VCaP (cell line): ENCODE measurements around the gene KRTAP5-4.
"Not testable (repeated sequence)": the region's sequence is repeated elsewhere in the genome, so short reads cannot be mapped to it uniquely, and the experiment has no call there.

Source experiments
- H3K27ac ChIP-seq: fragments of 450-650 bp; 2 replicates; pipeline ENCODE4 v1.5.1; 2017
- CTCF ChIP-seq: fragments of 450-650 bp; conservative IDR thresholded peaks from 2 replicates; pipeline ENCODE4 v1.5.1; 2017; ENCODE audit warnings: mild to moderate bottlenecking, moderate library complexity

Gene KRTAP5-4

GRCh38 chr11:1598816-1599215 lies 23.1 kb downstream of the KRTAP5-4 start:
- no peak for TF ChIP-seq CTCF
- no peak overlapping the region for H3K27ac ChIP-seq

- not testable (repeated sequence) for H3K27ac ChIP-seq
These were observed 23.5 kb downstream of the KRTAP5-4 start for GRCh38 chr11:1598406-1598805.

- H3K27ac ChIP-seq, result no peak within 1 kb of the TSS
- TF ChIP-seq CTCF, result no peak
These were observed 24.0 kb downstream of the KRTAP5-4 start, which contains the start of gene KRTAP5-2 for GRCh38 chr11:1597994-1598380. Gene KRTAP5-2 (minus strand): TSS chr11:1598294. CDS start chr11:1598250, 44 bp downstream.

GRCh38 chr11:1597331-1597993 lies 24.5 kb downstream of the KRTAP5-4 start:
- TF ChIP-seq CTCF, result no peak
- no peak overlapping the region for H3K27ac ChIP-seq

- not testable (repeated sequence) for H3K27ac ChIP-seq
These were observed 25.3 kb downstream of the KRTAP5-4 start for GRCh38 chr11:1596576-1597121.

GRCh38 chr11:1595994-1596575 lies 25.9 kb downstream of the KRTAP5-4 start:
- H3K27ac ChIP-seq, result not testable (repeated sequence)

- no peak for TF ChIP-seq CTCF
- no peak overlapping the region for H3K27ac ChIP-seq
These were observed 29.3 kb downstream of the KRTAP5-4 start for GRCh38 chr11:1592628-1593027.

GRCh38 chr11:1589996-1590395 lies 31.9 kb downstream of the KRTAP5-4 start:
- no peak overlapping the region for H3K27ac ChIP-seq
- TF ChIP-seq CTCF, result no peak

- H3K27ac ChIP-seq, result not testable (repeated sequence)
These were observed 32.6 kb downstream of the KRTAP5-4 start for GRCh38 chr11:1589191-1589963.
